WTC11 (cell line): ENCODE results near the gene FLYWCH2. TPM values are rescaled to one million over a fixed set of nuclear protein-coding genes. Genes with fewer than 3 reads are reported as not detected.
"Not testable (repeated sequence)": the region's sequence is repeated elsewhere in the genome, so short reads cannot be mapped to it uniquely, and the experiment has no call there.

Experiments
- ATAC-seq: fragments of 200-7000 bp; cut with Tn5 transposase; 2 replicates; pipeline ENCODE4 v1.10.0; 2021; ENCODE audit warnings: mild to moderate bottlenecking, moderate library complexity
- CTCF ChIA-PET: fragments of 300-600 bp; sonication (Branson Sonifier 250); formaldehyde crosslinking; loops from one replicate; lab custom pipeline; 2021; ENCODE audit warnings: antibody characterized with exemption; lab: Charles Lee
- POLR2A ChIA-PET: fragments of 350-600 bp; sonication (Branson Sonifier 250); formaldehyde crosslinking; loops from one replicate; lab custom pipeline; 2021; ENCODE audit warnings: antibody characterized with exemption; lab: Charles Lee
- DNase-seq: peaks from one replicate; pipeline ENCODE4 v3.0.0; 2021; ENCODE audit warnings: low spot score
- H3K27ac Mint-ChIP-seq: 2 replicates; pipeline ENCODE4 v1.8.0; 2021; ENCODE audit warnings: mixed read lengths
- H3K27me3 Mint-ChIP-seq: 2 replicates; pipeline ENCODE4 v1.8.0; 2021; ENCODE audit warnings: low read depth, mild to moderate bottlenecking, moderate library complexity, mixed read lengths
- H3K36me3 Mint-ChIP-seq: 2 replicates; pipeline ENCODE4 v1.8.0; 2021; ENCODE audit warnings: mixed read lengths
- H3K4me1 Mint-ChIP-seq: 2 replicates; pipeline ENCODE4 v1.8.0; 2022; ENCODE audit warnings: mixed read lengths
- H3K4me3 Mint-ChIP-seq: 2 replicates; pipeline ENCODE4 v1.8.0; 2021; ENCODE audit warnings: mild to moderate bottlenecking, moderate library complexity, mixed read lengths
- H3K9me3 Mint-ChIP-seq: 2 replicates; pipeline ENCODE4 v1.8.0; 2021; ENCODE audit warnings: mixed read lengths
- AFF4 ChIP-seq: sonication (generic); formaldehyde crosslinking; IDR thresholded peaks from 2 replicates; pipeline ENCODE4 v1.8.1; 2023; ENCODE audit warnings: mild to moderate bottlenecking, missing genetic modification reagents, borderline replicate concordance
- ATF1 ChIP-seq: sonication (generic); formaldehyde crosslinking; IDR thresholded peaks from 2 replicates; pipeline ENCODE4 v1.8.1; 2023; ENCODE audit warnings: mild to moderate bottlenecking, moderate library complexity, missing genetic modification reagents
- ATF3 ChIP-seq: sonication (generic); formaldehyde crosslinking; conservative IDR thresholded peaks from 2 replicates; pipeline ENCODE4 v1.8.1; 2022; ENCODE audit warnings: mild to moderate bottlenecking, missing genetic modification reagents
- CTCF ChIP-seq: fragments of 200-600 bp; IDR thresholded peaks from 2 replicates; pipeline ENCODE4 v1.8.0; 2022; ENCODE audit warnings: antibody characterized with exemption
- E2F1 ChIP-seq: sonication (generic); formaldehyde crosslinking; IDR thresholded peaks from 2 replicates; pipeline ENCODE4 v1.8.0; 2022; ENCODE audit warnings: mild to moderate bottlenecking, missing genetic modification reagents
- E2F4 ChIP-seq: sonication (generic); formaldehyde crosslinking; IDR thresholded peaks from 2 replicates; pipeline ENCODE4 v1.8.1; 2022; ENCODE audit warnings: low read depth, mild to moderate bottlenecking, moderate library complexity, missing genetic modification reagents, borderline replicate concordance
- ELF4 ChIP-seq: sonication (generic); formaldehyde crosslinking; IDR thresholded peaks from 2 replicates; pipeline ENCODE4 v1.8.1; 2022; ENCODE audit warnings: low read depth, mild to moderate bottlenecking, moderate library complexity, missing genetic modification reagents
- EMX1 ChIP-seq: fragments of 250-450 bp; sonication (Bioruptor Pico); IDR thresholded peaks from 2 replicates; pipeline ENCODE4 v1.8.0; 2021; ENCODE audit warnings: mild to moderate bottlenecking
- ESRRA ChIP-seq: sonication (generic); formaldehyde crosslinking; IDR thresholded peaks from 2 replicates; pipeline ENCODE4 v1.8.1; 2022; ENCODE audit warnings: mild to moderate bottlenecking, missing genetic modification reagents, borderline replicate concordance
- FOXP1 ChIP-seq: sonication (generic); formaldehyde crosslinking; IDR thresholded peaks from 2 replicates; pipeline ENCODE4 v1.8.0; 2022; ENCODE audit warnings: missing genetic modification reagents, mild to moderate bottlenecking, moderate library complexity, borderline replicate concordance
- HMGA2 ChIP-seq: fragments of 250-450 bp; sonication (Bioruptor Pico); IDR thresholded peaks from 2 replicates; pipeline ENCODE4 v1.4.0; 2021; ENCODE audit warnings: mild to moderate bottlenecking, moderate library complexity
- MYBL2 ChIP-seq: sonication (generic); formaldehyde crosslinking; IDR thresholded peaks from 2 replicates; pipeline ENCODE4 v1.8.1; 2023; ENCODE audit warnings: mild to moderate bottlenecking, moderate library complexity, missing genetic modification reagents
- NFYB ChIP-seq: sonication (generic); formaldehyde crosslinking; conservative IDR thresholded peaks from 2 replicates; pipeline ENCODE4 v1.8.0; 2022; ENCODE audit warnings: low read depth, missing genetic modification reagents
- RELA ChIP-seq: sonication (generic); formaldehyde crosslinking; IDR thresholded peaks from 2 replicates; pipeline ENCODE4 v1.8.1; 2022; ENCODE audit warnings: missing genetic modification reagents, mild to moderate bottlenecking, borderline replicate concordance
- SMAD3 ChIP-seq: sonication (generic); formaldehyde crosslinking; IDR thresholded peaks from 2 replicates; pipeline ENCODE4 v1.8.0; 2022; ENCODE audit warnings: missing genetic modification reagents, mild to moderate bottlenecking, borderline replicate concordance
- SMAD4 ChIP-seq: sonication (generic); formaldehyde crosslinking; IDR thresholded peaks from 2 replicates; pipeline ENCODE4 v1.8.0; 2022; ENCODE audit warnings: mild to moderate bottlenecking, missing genetic modification reagents
- SOX15 ChIP-seq: fragments of 250-450 bp; sonication (Bioruptor Pico); IDR thresholded peaks from 2 replicates; pipeline ENCODE4 v1.9.0; 2021; ENCODE audit warnings: mild to moderate bottlenecking
- TP53 ChIP-seq: sonication (generic); formaldehyde crosslinking; IDR thresholded peaks from 2 replicates; pipeline ENCODE4 v1.8.1; 2023; ENCODE audit warnings: mild to moderate bottlenecking, missing genetic modification reagents
- ZBTB21 ChIP-seq: sonication (generic); formaldehyde crosslinking; IDR thresholded peaks from 2 replicates; pipeline ENCODE4 v1.8.1; 2023; ENCODE audit warnings: mild to moderate bottlenecking, missing genetic modification reagents, borderline replicate concordance
- ZNF121 ChIP-seq: sonication (generic); formaldehyde crosslinking; IDR thresholded peaks from 2 replicates; pipeline ENCODE4 v1.8.0; 2023; ENCODE audit warnings: missing genetic modification reagents
- ZNF219 ChIP-seq: sonication (generic); formaldehyde crosslinking; IDR thresholded peaks from 2 replicates; pipeline ENCODE4 v1.8.0; 2023; ENCODE audit warnings: missing genetic modification reagents, mild to moderate bottlenecking, borderline replicate concordance
- ZNF317 ChIP-seq: sonication (generic); formaldehyde crosslinking; IDR thresholded peaks from 2 replicates; pipeline ENCODE4 v1.8.1; 2023; ENCODE audit warnings: low read depth, mild to moderate bottlenecking, moderate library complexity, missing genetic modification reagents, borderline replicate concordance
- ZNF416 ChIP-seq: fragments of 250-450 bp; sonication (Bioruptor Pico); IDR thresholded peaks from 2 replicates; pipeline ENCODE4 v1.9.0; 2021; ENCODE audit warnings: mild to moderate bottlenecking, inconsistent platforms
- ZNF423 ChIP-seq: fragments of 250-450 bp; sonication (Bioruptor Pico); IDR thresholded peaks from 2 replicates; pipeline ENCODE4 v2.1.2; 2022; ENCODE audit warnings: mild to moderate bottlenecking, moderate library complexity
- ZNF671 ChIP-seq: fragments of 250-450 bp; sonication (Bioruptor Pico); IDR thresholded peaks from 2 replicates; pipeline ENCODE4 v1.8.0; 2021; ENCODE audit warnings: mild to moderate bottlenecking
- total RNA-seq: library from RNA; stranded (reverse); gene quantifications from 3 replicates; pipeline ENCODE4 v1.2.3, GENCODE V29; 2021

FLYWCH2 gene
- total RNA-seq, 1 experiment from 2014 or later: 20.7 TPM

GRCh38 chr16:2942045-2942444 lies 59.0 kb downstream of the FLYWCH2 start:
- DNase-seq: no peak
- peaks cover 22% of the 10 kb centered on the region for H3K36me3 Mint-ChIP-seq
- CTCF ChIA-PET: interaction anchor here (1.5 kb wide), 1 partner anchor 15 kb away, joined by 4 read pairs; no protein-coding TSS in a partner anchor
- TF ChIP-seq ATF3 (CRISPR knock-in tag) (no peak), ZNF317 (no peak), TP53 (CRISPR knock-in tag) (no peak), MYBL2 (CRISPR knock-in tag) (no peak), HMGA2 (CRISPR knock-in tag) (no peak), ELF4 (no peak), ZNF121 (CRISPR knock-in tag) (no peak), ZBTB21 (CRISPR knock-in tag) (no peak), SMAD4 (no peak), CTCF (no peak), ESRRA (CRISPR knock-in tag) (no peak), SMAD3 (no peak), RELA (CRISPR knock-in tag) (no peak), ZNF671 (CRISPR knock-in tag) (no peak), FOXP1 (CRISPR knock-in tag) (no peak), ZNF416 (CRISPR knock-in tag) (no peak), ZNF423 (no peak), E2F4 (CRISPR knock-in tag) (no peak), ZNF219 (CRISPR knock-in tag) (no peak), SOX15 (CRISPR knock-in tag) (no peak)
- TF ChIP-seq, all 79 proteins: peak for 0
- POLR2A ChIA-PET: interaction anchor here (0.7 kb wide), 1 partner anchor 20 kb away, joined by 5 read pairs; no protein-coding TSS in a partner anchor
- Mint-ChIP-seq H3K4me1 (no peaks in the 10 kb centered on the region), H3K27ac (no peak overlapping the region), H3K27me3 (no peaks in the 10 kb centered on the region), H3K4me3 (no peak overlapping the region), H3K9me3 (peaks cover 7% of the 10 kb centered on the region)
- ATAC-seq: no peak

- POLR2A ChIA-PET: interaction anchor here (0.6 kb wide), 1 partner anchor 1015 kb away, joined by 5 read pairs; no protein-coding TSS in a partner anchor
- DNase-seq, H3K27ac Mint-ChIP-seq, H3K9me3 Mint-ChIP-seq, ATAC-seq, H3K4me3 Mint-ChIP-seq, CTCF ChIA-PET: not testable (repeated sequence)
- H3K36me3 Mint-ChIP-seq: peaks cover 23% of the 10 kb centered on the region
- peak; percentile 35; the same call in 1 of the 2 replicates for TF ChIP-seq ZNF121 (CRISPR knock-in tag)
- TF ChIP-seq, all 79 proteins: peak for 1; not testable (repeated sequence) for 78
- not testable (repeated sequence) for H3K27me3 Mint-ChIP-seq, H3K4me1 Mint-ChIP-seq
Measured at GRCh38 chr16:2943716-2944115, 60.7 kb downstream of the FLYWCH2 start.

- H3K9me3 Mint-ChIP-seq: peaks cover 7% of the 10 kb centered on the region
- ATAC-seq (no peak), DNase-seq (no peak)
- no peak overlapping the region for H3K4me3 Mint-ChIP-seq
- H3K4me1 Mint-ChIP-seq: no peaks in the 10 kb centered on the region
- H3K27ac Mint-ChIP-seq: no peak overlapping the region
- peaks cover 14% of the 10 kb centered on the region for H3K36me3 Mint-ChIP-seq
- POLR2A ChIA-PET: interaction anchor here (1.3 kb wide), 1 partner anchor 10 kb away, joined by 4 read pairs; no protein-coding TSS in a partner anchor
- no peaks in the 10 kb centered on the region for H3K27me3 Mint-ChIP-seq
- CTCF ChIA-PET: interaction anchor here (0.7 kb wide), 1 partner anchor 18 kb away, joined by 4 read pairs; the partner anchor contains the start of gene KREMEN2
- TF ChIP-seq AFF4 (CRISPR knock-in tag) (no peak), E2F1 (CRISPR knock-in tag) (no peak), EMX1 (CRISPR knock-in tag) (no peak), NFYB (CRISPR knock-in tag) (no peak), ATF1 (CRISPR knock-in tag) (no peak)
Measured at GRCh38 chr16:2946649-2947048, 63.6 kb downstream of the FLYWCH2 start.
